Measurements from ENCODE around the gene CHRDL2.
A peak's percentile ranks its signal among the peaks of the same experiment; 100 is the strongest.

CHRDL2 gene

DNA sequence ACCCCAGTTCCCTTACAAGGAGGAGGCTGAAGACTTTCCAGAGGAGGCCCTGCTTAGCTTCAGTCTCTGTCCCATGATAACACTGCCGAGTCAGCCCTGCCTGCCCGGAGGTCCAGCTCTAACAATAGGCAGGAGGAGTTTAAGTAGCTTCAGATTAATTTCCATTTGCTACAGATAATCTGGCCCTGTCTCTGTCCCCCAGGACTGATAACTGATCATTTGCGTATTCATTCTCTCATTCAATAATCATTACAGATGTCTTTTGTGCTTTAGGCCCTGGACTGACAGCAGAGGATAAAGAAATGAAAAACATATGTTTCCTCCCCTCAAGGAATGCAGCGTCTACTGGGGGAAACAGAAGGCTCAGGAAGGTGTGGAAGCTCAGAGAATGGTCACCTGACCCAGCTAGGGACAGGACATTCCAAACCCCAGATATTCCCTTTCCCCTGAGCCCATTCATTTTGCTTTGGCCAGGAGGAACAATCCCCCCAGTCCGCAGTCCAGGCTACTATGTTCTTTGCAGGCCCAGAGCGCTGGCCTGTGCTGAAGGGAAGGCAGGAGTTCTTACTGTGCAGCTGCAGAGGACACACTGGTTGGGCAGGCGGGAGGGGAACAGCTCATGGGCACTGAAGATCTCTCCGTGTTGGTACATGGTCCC, 20.8 kb downstream of the CHRDL2 start:
- no peak for DNase-seq

DNA sequence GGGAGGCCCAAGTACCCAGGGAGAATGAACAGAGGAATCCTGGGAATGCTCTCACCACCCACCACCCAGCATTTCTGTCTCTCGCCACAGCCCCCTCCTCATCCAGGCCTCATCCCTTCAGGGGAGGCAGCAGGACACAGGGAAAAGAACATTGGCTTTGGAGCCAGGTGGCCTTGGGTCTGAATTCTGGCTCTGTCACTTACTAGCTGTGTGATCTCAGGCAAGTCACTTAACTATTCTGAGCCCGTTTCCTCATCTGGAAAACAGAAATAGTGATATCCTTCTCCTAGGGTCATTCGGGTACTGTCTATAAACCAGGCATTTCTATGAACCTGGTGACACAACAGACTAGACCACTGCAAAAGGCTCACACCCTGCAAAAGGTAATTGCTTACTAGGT, 22.1 kb downstream of the CHRDL2 start:
- DNase-seq = no peak

DNA sequence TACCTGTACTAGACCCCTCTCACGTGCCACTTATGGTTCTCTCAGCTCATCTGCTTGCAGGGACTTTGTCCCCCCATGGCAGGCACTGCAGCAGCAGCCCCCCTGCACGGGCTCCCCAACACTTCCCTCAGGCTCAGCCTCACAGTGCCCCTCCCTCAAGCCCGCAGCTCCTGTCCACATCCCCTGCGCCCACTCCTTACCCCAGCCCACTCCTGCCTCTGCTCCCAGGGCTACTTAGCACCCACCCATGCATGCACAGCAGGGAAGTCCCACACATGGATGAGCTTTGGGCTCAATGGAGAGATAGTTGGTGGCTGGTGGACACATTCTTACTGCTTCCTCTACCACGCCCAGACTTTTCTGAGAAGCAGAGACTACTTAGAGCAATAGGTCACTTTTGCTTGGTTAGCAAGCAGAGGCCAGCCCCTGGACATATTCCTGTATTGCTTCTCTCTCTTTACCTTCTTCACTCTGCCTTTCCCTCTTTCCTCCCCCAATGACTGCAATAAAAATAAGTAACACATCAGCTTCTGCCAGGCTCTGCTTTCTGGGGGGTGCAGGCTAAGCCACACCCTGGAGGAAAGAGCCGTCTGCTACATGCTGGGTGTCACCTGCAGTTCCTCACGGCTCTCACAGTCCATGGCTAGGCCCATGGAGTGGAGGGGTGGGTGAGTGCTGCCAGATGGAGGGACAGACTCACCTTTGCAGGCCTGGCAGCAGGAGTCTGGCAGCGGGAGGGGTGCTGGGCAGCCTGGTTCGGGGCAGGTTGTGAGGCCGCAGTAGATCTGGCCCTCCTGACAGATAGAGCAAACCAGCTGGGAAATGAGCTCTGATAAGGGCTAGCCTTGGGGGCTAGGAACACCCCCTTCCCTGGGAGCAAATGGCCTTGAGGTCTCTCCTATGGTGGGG, 23.4 kb downstream of the CHRDL2 start:
- no peak for DNase-seq

DNA sequence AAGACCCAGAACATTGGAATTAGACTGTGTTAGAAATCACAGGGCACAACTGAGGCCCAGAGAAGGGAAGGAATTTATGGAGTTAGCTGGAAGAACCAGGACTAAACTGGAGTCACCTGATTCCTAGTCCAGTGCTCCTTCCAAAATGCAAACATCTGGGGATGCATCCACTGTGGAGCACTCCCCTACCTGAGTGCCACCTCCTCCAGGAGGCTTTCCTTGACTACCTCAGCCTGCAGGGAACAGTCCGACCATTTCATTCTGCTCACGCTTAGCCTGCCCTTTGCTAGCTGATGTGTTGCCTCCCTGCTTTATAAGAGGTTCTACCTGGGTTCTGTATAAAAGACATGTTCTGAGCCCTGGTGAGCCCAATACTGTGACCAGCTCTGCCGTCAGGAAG, 24.0 kb downstream of the CHRDL2 start:
- no peak for DNase-seq

DNA sequence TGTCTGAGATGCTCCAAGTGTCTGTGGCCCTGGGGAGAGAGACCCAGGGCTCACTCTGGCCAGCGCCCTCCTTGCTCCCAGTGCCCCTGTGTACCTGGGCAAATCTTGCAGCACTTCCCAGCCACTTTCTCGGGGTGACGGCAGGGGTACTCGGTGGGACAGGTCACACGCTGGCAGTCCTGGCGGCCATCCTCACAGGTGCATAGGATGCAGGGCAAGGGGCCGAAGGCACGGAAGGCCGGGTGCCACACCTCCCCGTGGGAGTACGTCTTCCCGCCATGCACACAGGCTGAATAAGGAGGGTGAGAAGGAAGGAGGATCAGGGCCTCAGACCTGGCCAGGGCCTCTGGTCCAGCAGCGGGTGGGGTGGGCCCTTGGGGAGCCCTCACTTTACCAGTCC, 28.0 kb downstream of the CHRDL2 start:
- no peak for DNase-seq

DNA sequence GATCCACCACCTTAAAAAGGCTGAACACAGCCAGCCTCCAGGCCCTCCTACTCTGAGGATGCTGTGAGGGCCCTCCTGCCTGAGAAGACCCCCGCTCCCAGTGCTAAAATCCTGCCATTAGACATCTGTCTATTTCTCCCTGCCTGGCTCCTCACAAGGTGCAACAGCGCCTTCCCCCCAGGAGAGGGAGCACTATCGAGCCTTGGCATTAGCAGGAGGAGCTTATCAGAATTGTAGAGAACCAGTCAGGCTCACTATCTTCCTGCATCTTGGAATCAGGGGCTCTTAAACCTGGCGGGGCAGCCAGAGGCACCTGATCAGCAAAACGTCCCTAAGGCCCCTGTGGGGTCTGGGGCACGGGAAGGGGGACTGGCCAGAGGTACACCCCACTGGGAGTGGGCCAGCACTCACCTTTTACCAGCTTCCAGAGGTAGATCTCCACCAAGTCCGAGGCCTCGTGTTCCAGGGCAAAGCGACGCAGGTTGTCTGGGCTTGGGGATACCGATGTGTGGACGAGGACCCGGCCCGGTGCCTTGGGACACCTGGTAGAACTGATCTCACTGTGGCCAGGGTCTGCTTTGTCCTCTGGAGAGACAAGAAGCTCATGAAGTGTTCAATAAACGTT, 28.7 kb downstream of the CHRDL2 start:
- DNase-seq = peak in 3 of 4 experiments; percentile 6 to 29 (median 28)

DNA sequence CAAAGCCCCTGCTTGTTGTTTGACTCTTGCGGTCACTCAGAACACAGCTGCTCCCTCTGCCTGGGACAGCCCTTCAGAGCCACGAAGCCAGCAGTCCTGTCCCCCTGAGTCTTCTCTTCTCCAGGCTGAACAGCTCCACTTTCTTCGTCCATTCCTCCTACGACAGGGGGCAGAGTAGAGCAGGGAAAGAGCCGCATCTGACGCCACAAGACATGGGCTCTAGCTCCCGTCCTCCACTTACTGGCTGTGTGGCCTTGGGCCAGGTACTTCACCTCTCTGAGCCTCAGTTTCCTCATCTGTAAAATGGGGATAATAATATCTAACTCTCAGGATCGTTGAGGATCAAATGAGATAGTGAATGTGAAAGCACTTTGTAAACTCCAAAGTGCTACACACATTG, 29.9 kb downstream of the CHRDL2 start:
- DNase-seq = no peak

DNA sequence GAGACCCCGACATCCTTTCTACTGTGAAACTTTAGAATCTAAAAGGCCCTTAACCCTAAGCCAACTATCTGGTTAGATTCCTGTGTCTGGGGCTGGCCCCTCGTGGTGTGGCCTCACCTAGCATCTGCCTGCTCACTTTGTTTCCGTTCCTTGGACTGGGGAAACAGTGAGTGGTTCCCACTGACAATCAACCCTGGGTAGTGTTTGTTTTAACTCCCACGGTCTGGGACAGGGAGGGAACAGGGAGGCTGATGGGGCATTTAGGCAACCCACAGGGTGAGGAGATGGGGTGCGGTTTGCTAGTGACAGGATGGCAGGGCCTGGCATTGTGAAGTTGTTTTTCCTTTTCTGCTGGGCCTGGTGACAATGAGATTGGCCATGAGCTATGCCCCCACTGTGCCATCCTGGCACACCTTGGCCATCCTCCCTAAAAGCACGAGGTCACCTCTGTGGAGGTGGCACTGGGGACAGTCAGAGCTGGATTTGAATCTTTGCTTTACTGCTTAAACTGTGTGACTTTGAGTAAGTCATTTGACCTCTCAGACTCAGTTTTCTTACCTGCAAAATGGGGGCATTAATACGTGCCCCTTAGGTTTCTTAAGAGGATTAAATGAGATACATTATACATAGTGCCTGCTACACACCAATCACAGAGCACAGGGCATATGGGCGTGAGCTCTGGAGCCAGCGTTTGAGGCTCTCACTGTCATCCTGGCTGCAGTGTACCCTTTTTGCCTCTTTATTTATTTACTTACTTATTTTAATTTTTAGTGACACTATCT, 31.4 kb downstream of the CHRDL2 start:
- DNase-seq = no peak

DNA sequence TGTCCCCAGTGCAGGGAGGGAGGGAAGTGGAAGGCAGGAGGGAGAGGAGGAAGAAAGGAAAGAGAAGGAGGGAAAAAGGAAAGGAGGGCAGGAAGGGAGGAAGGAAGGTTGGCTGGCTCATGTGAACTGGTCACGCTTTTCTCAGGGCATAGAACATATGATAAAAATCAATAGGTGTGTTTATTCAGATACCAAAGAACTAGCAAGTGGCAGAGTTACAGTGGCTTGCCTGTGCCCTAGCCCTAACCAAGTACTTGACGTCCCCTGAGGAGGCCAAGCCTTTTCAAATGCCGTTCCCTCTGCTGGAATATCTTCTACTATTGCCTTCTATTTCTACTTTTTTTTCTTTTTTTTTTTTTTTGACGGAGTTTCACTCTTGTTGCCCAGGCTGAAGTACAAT, 33.5 kb downstream of the CHRDL2 start:
- no peak for DNase-seq

DNA sequence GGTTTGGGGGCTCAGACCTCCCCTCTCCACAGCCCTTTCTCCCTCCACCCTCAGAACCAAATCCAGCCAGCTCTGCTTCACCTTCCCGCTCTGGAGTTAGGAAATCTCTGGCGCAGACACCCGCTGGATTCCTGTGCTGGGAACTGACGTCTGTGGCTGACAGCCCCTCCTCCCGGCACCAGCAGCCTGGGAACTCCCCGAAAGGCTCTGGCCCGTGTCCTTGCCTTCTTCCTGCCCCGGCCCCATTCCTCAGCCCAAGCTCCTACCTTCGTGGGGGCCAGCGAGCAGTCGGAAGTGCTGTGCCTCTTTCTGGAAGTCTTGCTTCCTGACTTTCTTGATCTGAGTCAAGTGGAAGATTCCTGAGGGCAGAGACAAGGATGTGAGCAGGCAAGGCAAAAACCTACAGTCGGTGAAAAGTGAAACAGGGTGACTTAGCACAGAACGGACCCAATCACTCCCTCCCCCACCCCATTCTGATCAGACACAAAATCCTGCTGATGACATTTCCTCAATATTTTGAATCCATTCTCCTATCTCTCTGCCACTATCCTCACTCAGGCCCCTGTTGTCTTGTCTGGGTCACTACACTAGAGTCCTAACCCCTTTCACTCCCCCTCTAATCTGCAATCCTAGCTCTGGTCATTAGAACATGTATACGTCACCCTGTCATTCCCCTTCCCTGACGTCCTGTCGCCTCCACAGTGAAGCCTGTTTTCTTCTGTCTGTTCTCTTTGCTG, 34.1 kb downstream of the CHRDL2 start:
- no peak for DNase-seq

DNA sequence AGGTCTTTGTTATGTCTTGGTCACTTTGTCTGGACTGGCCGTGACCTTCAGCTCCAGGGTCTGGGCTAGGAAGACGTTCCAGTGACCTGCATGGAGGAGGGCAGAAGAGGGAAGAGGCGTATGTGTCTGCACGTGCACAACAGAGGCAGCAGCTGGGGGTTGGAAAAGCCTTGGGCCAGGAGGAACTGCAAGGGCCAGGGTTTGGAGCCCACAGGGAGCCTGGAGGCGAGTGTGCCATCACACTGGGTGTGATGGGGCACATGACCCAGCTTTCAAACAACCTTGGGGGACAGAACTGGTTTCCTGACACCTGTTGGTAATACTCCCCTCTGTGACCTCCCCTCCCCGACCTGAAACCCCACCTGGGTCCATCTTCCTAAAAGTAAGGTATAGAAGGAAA, 34.7 kb downstream of the CHRDL2 start:
- no peak for DNase-seq

DNA sequence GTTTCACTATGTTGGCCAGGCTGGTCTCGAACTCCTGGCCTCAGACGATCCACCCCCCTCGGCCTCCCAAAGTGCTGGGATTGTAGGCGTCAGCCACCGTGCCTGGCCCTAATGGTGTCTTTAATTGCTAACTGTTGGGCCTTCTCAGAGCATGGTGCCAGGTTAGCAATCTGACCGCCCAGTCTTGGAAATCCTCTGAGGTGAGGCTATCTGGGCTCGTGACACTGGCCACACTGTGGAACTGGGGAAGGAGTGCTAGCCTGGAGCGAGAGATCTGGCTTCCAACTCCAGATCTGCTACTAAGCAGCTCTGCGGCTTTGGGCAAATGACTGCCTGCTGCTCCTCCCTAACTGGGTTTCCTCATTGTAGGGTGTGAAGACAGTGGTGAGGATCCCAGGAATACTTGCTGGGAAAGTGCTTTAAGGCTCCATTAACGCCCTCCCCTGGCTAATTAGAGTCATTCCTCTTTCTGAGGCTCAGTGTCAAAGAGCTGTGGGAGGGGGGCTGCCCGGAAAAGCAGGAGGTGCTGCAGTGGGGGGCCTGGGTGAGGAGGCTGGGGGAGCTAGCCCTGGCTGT, 35.4 kb downstream of the CHRDL2 start:
- no peak for DNase-seq

DNA sequence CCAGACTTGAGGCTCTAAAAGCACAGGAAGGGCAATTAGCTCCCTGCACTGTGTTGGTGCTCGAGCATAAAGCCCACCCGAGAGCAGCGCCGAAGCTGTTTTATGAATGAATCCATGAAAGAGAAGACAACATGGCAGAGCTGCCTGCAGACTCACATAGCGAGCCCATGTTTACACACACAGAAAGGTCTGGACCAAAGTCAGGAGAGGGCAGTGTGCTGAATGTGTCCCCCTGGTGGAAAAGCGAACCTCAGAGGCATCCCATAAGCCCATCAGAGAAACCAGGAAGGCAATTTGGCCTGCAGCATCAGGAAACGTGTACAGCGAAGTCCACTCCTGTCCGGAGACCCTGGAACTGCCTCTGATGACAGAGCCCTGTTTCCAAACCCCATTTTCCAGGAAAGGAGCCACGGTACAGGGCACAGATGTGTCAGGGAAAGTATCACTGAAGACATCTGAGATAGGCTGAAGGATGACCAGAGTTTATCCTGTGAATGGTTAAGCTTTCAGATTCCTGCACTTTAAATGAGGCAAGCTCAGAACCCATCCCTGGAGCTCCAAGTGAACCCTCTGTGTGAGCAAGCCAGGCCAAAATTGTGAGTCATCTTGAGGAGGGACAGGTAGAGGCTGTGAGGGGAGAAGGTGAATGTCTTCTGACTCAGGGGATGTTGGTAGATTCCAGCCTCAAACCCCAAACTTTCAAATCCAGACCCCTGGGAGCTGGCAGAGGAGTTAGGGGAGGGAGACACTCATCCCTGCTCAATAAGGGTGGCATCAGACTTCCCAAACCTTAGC, 36.9 kb downstream of the CHRDL2 start:
- no peak for DNase-seq

DNA sequence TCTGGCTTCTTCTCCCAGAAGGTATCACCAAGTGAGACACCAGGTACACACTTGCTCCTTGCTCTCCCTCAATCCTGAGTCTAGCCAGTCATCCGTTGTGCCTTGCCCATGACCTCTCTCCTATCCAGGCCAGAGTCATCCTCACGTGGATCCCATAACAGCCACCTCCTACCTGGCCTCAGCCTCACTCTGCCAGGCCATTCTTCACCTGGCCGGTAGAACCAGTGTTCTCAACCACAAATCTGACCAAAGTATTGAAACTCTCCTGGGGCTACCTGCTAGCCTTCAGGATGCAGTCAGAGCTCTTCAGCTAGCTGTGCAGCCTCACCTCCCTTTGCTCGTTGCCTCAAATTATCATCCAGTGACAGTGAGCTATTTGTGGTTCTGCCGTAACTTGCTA, 37.7 kb downstream of the CHRDL2 start:
- no peak for DNase-seq

DNA sequence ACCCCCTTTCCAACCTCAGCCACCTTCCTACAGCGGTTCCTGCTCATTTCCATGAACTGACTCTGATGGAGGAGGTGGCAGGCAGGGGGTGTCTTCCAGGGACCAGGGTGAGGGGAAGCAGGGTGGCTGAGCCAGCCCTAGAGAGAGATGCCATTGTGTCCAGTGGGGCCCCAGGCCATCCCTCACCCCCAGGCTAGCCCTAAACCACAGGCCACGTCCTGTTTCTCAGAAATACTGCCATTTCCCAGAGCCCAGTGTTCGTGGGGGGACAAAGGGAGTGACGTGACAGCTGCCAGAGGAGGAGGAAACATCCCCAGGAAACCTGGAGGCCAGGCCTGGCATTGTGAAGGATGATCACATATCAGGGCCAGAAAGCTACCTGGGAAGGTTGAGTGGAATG, 39.5 kb downstream of the CHRDL2 start:
- DNase-seq = no peak

DNA sequence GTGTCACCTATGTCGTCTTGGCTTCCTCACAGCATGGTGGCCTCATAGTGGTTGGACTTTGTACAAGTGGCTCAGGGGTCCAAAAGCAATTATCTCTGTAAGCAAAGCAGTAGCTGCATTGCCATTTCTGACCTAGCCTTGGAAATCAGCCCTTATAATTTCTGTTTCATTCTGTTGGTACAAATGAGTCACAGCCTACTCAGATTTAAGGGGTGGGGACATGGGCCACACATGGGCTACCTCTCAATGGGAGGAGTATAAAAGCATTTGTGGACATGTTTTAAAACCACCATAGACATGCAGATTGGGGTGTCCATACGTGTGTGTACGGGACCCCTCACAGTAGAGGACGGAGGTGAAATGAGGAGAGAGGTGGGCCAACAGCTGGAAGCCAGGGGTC, 41.6 kb downstream of the CHRDL2 start:
- no peak for DNase-seq

DNA sequence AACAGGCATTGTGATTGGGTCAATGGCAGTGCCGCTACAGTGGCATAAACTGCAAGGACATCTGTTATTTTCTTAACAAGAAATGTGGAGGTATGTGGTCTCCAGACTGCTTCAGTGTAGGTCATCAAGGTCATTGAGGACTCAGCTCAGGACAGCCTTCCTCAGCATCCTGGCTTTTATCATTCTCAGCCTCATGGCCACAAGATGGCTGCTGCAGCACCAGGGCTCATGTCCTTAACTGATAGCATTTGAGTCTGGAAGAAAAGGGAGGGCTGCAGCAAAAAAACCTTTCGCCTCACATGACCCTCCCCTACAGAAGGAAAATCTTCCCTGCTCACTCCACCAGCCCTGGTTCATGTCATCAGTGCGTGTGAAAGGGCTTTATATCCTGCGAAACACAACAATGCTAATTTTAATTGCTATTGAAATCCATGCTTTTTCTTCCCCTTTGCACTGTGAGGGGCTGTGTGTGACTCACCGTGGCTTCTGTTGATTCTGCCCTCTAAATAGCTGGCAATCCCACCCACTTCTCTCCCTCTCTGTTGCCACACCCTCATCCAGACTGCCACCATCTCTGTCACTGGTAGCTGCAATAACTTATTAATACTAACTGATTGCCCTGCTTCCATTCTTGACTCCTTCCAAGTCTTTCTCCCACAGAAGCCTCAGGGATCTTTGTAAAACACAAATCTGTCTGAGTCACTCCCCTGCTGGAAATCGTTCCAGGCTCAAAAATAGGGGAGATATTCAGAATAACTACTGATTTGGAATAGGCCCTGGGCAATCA, 43.8 kb downstream of the CHRDL2 start:
- DNase-seq = no peak

DNA sequence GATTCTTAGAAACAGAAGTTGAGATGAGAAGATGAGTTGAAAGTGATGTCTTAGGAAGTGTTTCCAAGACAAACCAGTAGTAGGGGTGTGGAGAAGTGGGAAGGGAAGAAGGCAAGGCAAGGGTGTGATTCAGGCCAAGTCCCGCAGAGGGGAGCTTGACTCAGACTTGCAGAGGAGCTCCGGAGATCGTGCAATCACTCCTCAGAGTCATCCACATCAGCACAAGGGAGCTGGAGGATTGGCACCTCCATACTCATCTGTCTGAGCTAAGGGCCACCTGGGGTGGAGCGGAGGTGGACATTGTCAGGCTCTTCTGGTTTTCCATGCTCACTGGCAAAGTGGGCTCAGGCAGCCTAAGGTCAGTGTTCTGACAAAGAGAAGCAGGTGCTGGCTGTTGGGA, 44.4 kb downstream of the CHRDL2 start:
- DNase-seq = no peak

DNA sequence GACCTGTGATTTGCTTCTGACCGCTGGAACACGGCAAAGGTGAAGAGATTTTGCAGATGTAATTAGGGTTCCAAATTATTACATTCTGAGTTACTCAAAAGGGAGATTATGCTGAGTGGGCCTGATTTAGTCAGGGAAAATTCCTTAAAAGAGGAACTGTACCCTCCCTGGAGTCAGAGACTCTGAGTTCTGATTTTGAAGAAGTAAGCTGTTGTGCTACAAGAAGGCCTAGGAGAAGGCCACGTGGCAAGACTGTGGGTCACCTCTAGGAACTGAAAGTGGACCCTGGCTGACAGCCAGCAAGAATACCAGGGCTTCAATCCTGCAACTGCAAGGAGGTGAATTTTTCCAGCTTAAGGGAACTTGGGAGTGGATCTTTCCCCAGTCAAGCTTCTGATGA, 45.3 kb downstream of the CHRDL2 start:
- DNase-seq = no peak

DNA sequence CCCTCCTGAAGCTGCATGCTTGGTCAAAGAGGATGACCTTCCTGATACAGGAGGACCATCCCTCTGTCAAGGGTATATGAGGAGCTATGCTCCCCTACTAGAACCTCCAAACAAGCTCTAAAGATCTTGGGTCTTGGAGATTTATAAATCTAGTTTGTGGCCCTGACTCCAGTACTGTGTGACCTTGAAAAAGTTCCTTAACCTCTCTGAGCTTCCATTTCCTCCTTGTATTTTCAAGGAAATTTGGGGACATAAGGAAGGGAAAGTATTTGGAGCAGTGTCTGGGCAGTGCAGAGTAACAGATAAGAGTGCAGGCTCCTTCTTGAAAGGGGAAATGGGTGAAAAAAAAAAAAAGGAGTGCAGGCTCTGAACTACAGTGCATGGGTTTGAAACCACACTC, 45.9 kb downstream of the CHRDL2 start:
- DNase-seq = no peak

Data from activated naive CD4-positive, alpha-beta T cell (primary cell).